PC-9 (cell line): ENCODE results near the gene ADRA1B. TPM values are rescaled to one million over a fixed set of nuclear protein-coding genes. Genes with fewer than 3 reads are reported as not detected.

Source experiments
- BruUV-seq: library from RNA; stranded (reverse); fragments of 400-500 nt; replicated peaks from 2 replicates; lab custom pipeline; 2021; lab: Mats Ljungman, UMichigan
- CTCF ChIA-PET: fragments of 300-600 bp; sonication (Branson Sonifier 250); formaldehyde crosslinking; loops from one replicate; lab custom pipeline; 2022; ENCODE audit warnings: antibody characterized with exemption; lab: Charles Lee
- POLR2A ChIA-PET: fragments of 300-600 bp; sonication (Branson Sonifier 250); formaldehyde crosslinking; loops from one replicate; lab custom pipeline; 2022; ENCODE audit warnings: antibody characterized with exemption; ENCODE audit not compliant: unreplicated experiment; lab: Charles Lee
- DNase-seq, 2 experiments: peaks; one replicate each; pipeline versions ENCODE4 v3.0.0 to v3.0.0-alpha.2; 2015 to 2022; ENCODE audit warnings: mixed read lengths in 1 of 2
- H2AFZ ChIP-seq: fragments of 200-600 bp; sonication (generic); 2 replicates; pipeline ENCODE4 v1.8.1; 2017; ENCODE audit warnings: antibody characterized with exemption
- H3F3A ChIP-seq: fragments of 200-600 bp; sonication (generic); 2 replicates; pipeline ENCODE4 v1.8.1; 2017; ENCODE audit warnings: antibody characterized with exemption, mild to moderate bottlenecking, low read depth; ENCODE audit not compliant: insufficient read depth
- H3K27ac ChIP-seq: fragments of 200-600 bp; sonication (generic); 2 replicates; pipeline ENCODE4 v1.6.1; 2016; ENCODE audit warnings: mixed run types
- H3K27me3 ChIP-seq: fragments of 200-600 bp; sonication (generic); 2 replicates; pipeline ENCODE4 v1.6.1; 2016; ENCODE audit warnings: low read depth, mixed run types; ENCODE audit not compliant: insufficient read depth
- H3K36me3 ChIP-seq: fragments of 200-600 bp; sonication (generic); 2 replicates; pipeline ENCODE4 v1.6.1; 2016; ENCODE audit warnings: low read depth, mixed run types
- H3K4me1 ChIP-seq: fragments of 200-600 bp; sonication (generic); replicated peaks from 2 replicates; pipeline ENCODE4 v1.6.1; 2016; ENCODE audit warnings: mixed run types; ENCODE audit not compliant: insufficient read depth
- H3K4me2 ChIP-seq: fragments of 200-600 bp; sonication (generic); 2 replicates; pipeline ENCODE4 v1.6.1; 2017; ENCODE audit warnings: mixed run types
- H3K4me3 ChIP-seq: fragments of 200-600 bp; sonication (generic); 2 replicates; pipeline ENCODE4 v1.6.1; 2016; ENCODE audit warnings: mixed run types
- H3K79me2 ChIP-seq: fragments of 200-600 bp; sonication (generic); 2 replicates; pipeline ENCODE4 v1.6.1; 2017; ENCODE audit warnings: low read depth, mixed run types
- H3K9me2 ChIP-seq: fragments of 200-600 bp; sonication (generic); 2 replicates; pipeline ENCODE4 v1.8.1; 2017; ENCODE audit warnings: mild to moderate bottlenecking; ENCODE audit not compliant: insufficient read depth
- H3K9me3 ChIP-seq: fragments of 200-600 bp; sonication (generic); 2 replicates; pipeline ENCODE4 v1.8.1; 2016; ENCODE audit warnings: low read depth; ENCODE audit not compliant: insufficient read depth
- H4K20me1 ChIP-seq: fragments of 200-600 bp; sonication (generic); 2 replicates; pipeline ENCODE4 v1.8.1; 2017; ENCODE audit not compliant: insufficient read depth
- EZH2 ChIP-seq: fragments of 200-600 bp; sonication (generic); IDR thresholded peaks from 2 replicates; pipeline ENCODE4 v1.8.0; 2017; ENCODE audit warnings: antibody characterized with exemption, low read depth
- intact Hi-C: fragments of 100-400 bp; cut with micrococcal nuclease; formaldehyde crosslinking; loops from one replicate; pipeline ENCODE4 v1.10.0; 2022; ENCODE audit not compliant: unreplicated experiment
- total RNA-seq: library from RNA; stranded (reverse); gene quantifications from 2 replicates; pipeline ENCODE4 v1.2.3, GENCODE V29; 2021
- TF ChIP-seq, protein P1 (sequence below): fragments of 200-600 bp; sonication (generic); conservative IDR thresholded peaks from 2 replicates; pipeline ENCODE4 v1.6.1; 2017; ENCODE audit warnings: mixed run types, antibody characterized with exemption, mild to moderate bottlenecking, moderate library complexity

ADRA1B gene
- total RNA-seq, 1 experiment from 2014 or later = 4.6 TPM

DNA sequence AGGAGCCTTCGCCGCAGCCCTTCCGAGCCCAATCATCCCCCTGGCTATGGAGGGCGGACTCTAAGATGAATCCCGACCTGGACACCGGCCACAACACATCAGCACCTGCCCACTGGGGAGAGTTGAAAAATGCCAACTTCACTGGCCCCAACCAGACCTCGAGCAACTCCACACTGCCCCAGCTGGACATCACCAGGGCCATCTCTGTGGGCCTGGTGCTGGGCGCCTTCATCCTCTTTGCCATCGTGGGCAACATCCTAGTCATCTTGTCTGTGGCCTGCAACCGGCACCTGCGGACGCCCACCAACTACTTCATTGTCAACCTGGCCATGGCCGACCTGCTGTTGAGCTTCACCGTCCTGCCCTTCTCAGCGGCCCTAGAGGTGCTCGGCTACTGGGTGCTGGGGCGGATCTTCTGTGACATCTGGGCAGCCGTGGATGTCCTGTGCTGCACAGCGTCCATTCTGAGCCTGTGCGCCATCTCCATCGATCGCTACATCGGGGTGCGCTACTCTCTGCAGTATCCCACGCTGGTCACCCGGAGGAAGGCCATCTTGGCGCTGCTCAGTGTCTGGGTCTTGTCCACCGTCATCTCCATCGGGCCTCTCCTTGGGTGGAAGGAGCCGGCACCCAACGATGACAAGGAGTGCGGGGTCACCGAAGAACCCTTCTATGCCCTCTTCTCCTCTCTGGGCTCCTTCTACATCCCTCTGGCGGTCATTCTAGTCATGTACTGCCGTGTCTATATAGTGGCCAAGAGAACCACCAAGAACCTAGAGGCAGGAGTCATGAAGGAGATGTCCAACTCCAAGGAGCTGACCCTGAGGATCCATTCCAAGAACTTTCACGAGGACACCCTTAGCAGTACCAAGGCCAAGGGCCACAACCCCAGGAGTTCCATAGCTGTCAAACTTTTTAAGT is 819 bp downstream of the ADRA1B start:
- Histone ChIP-seq H3K4me2 (peak overlapping the region; percentile 97), H3K27ac (peak overlapping the region; percentile 51), H3K27me3 (no peaks in the 10 kb centered on the region), H3K4me1 (peaks cover 87% of the 10 kb centered on the region), H3K9me2 (no peaks in the 10 kb centered on the region), H3K4me3 (peak overlapping the region; percentile 64), H3F3A (peaks cover 23% of the 10 kb centered on the region), H3K79me2 (peaks cover 59% of the 10 kb centered on the region), H3K36me3 (no peaks in the 10 kb centered on the region), H4K20me1 (0 out of 2 replicates have a peak, but pooled peaks cover 5% of the 10 kb centered on the region), H3K9me3 (no peaks in the 10 kb centered on the region), H2AFZ (peak overlapping the region; percentile 75)
- no TSS peak for BruUV-seq
- POLR2A ChIA-PET = interaction anchor here (0.6 kb wide), 1 partner anchor 592 kb away, joined by 15 read pairs; no protein-coding TSS in a partner anchor
- intact Hi-C loops = loop anchor here (1.0 to 10.0 kb wide), 8 partner anchors 70 to 760 kb away; no protein-coding TSS in a partner anchor
- no peak for DNase-seq
- no peak for TF ChIP-seq EZH2
- TF ChIP-seq, protein P1, sequence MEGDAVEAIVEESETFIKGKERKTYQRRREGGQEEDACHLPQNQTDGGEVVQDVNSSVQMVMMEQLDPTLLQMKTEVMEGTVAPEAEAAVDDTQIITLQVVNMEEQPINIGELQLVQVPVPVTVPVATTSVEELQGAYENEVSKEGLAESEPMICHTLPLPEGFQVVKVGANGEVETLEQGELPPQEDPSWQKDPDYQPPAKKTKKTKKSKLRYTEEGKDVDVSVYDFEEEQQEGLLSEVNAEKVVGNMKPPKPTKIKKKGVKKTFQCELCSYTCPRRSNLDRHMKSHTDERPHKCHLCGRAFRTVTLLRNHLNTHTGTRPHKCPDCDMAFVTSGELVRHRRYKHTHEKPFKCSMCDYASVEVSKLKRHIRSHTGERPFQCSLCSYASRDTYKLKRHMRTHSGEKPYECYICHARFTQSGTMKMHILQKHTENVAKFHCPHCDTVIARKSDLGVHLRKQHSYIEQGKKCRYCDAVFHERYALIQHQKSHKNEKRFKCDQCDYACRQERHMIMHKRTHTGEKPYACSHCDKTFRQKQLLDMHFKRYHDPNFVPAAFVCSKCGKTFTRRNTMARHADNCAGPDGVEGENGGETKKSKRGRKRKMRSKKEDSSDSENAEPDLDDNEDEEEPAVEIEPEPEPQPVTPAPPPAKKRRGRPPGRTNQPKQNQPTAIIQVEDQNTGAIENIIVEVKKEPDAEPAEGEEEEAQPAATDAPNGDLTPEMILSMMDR = no peak
- CTCF ChIA-PET = interaction anchor here (0.6 to 1.4 kb wide), 13 partner anchors 11 to 666 kb away, joined by 3 to 31 read pairs (median 4); no protein-coding TSS in a partner anchor

DNA sequence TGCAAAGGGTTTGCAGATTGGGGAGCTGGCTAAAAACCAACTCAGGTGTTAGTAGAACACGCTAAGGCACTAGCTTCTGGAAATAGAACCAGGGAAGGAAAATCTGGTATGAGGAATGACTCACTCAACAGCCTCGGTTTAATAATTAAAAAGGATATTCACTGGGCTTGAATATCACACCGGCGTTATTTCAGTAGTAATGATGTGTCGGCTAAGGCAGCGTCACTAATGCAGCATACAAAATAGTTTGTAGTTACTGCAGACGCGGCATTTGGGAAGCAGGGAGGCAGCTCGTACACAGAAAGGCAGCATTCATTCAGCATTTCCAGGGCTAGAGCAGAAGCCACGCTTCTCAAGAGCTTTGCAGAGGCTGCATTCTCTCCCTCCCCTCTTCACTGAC is 1.7 kb downstream of the ADRA1B start:
- intact Hi-C loops = loop anchor here (2.0 to 10.0 kb wide), 4 partner anchors 253 to 761 kb away; no protein-coding TSS in a partner anchor
- Histone ChIP-seq H3K9me2 (no peaks in the 10 kb centered on the region), H3K9me3 (no peaks in the 10 kb centered on the region), H3K79me2 (peaks cover 66% of the 10 kb centered on the region), H3K4me2 (peak overlapping the region; percentile 97), H3F3A (peaks cover 14% of the 10 kb centered on the region), H3K36me3 (no peaks in the 10 kb centered on the region), H3K4me1 (peaks cover 78% of the 10 kb centered on the region), H4K20me1 (0 out of 2 replicates have a peak, but pooled peaks cover 5% of the 10 kb centered on the region), H3K27ac (no peak overlapping the region), H3K27me3 (no peaks in the 10 kb centered on the region), H3K4me3 (peak overlapping the region; percentile 64), H2AFZ (no peak overlapping the region)
- TF ChIP-seq EZH2 = no peak
- TF ChIP-seq, protein P1 = no peak
- ChIA-PET CTCF (interaction anchor here (0.8 to 2.2 kb wide), 5 partner anchors 10 to 473 kb away, joined by 3 to 7 read pairs (median 4); no protein-coding TSS in a partner anchor), POLR2A (interaction anchor here (0.6 kb wide), 1 partner anchor 12 kb away, joined by 4 read pairs; no protein-coding TSS in a partner anchor)
- DNase-seq = no peak
- no TSS peak for BruUV-seq

DNA sequence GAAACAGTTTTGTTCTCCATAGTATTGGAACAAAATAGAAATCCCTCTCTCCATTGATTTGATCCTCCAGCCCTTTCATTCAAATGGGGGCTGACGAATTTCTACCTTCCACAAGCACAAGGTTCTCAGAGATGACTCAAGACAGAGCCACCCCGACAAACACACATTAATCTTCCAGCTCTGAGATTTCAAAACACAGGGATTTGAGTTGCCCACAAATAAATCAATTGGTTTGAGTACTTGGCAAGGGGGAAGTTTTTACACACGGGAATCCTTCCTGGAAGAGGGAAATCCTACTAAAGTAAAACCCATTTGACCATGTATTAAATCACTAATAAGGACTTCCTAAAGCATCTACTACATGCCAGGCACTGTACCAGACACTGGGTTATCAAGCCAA is 5.4 kb downstream of the ADRA1B start:
- 0 out of 2 replicates have a peak, but pooled peaks cover 5% of the 10 kb centered on the region for H4K20me1 ChIP-seq
- ChIA-PET CTCF (no interaction called here), POLR2A (no interaction called here)
- peak overlapping the region; percentile 97; the same call in 1 of the 2 replicates for H3K4me2 ChIP-seq
- no peaks in the 10 kb centered on the region for H3K9me2 ChIP-seq
- no peak overlapping the region for H2AFZ ChIP-seq
- no peak for DNase-seq
- no TSS peak for BruUV-seq
- peaks cover 47% of the 10 kb centered on the region for H3K4me1 ChIP-seq
- TF ChIP-seq EZH2 = no peak
- TF ChIP-seq, protein P1 = no peak
- H3K79me2 ChIP-seq = peaks cover 61% of the 10 kb centered on the region
- H3K36me3 ChIP-seq = no peaks in the 10 kb centered on the region
- no peaks in the 10 kb centered on the region for H3K9me3 ChIP-seq
- no peak overlapping the region for H3K4me3 ChIP-seq
- intact Hi-C loops = no loop called here
- H3F3A ChIP-seq = no peaks in the 10 kb centered on the region
- no peak overlapping the region for H3K27ac ChIP-seq
- H3K27me3 ChIP-seq = no peaks in the 10 kb centered on the region
